HCT116 (cell line): ENCODE measurements around the gene EDN2.

Experiments used
- CTCF ChIP-seq, 3 experiments: fragments of 200-600 bp in 1 of 3; sonication (generic) in 1 of 3; IDR thresholded peaks in 2 of 3; conservative IDR thresholded peaks in 1 of 3; 2 replicates each; pipeline ENCODE4 v1.5.1; 2012 to 2017; ENCODE audit warnings: low read depth in 2 of 3, low read length in 2 of 3, antibody characterized with exemption in 1 of 3, borderline replicate concordance in 1 of 3, control low read depth in 1 of 3, mild to moderate bottlenecking in 1 of 3, mixed read lengths in 1 of 3, mixed run types in 1 of 3, moderate library complexity in 1 of 3; ENCODE audit not compliant: insufficient read depth in 1 of 3
- FOSL1 ChIP-seq: IDR thresholded peaks from 2 replicates; pipeline ENCODE4 v1.6.1; 2012; ENCODE audit warnings: low read depth
- MAX ChIP-seq: IDR thresholded peaks from 2 replicates; pipeline ENCODE4 v1.6.1; 2012
- POLR2AphosphoS5 ChIP-seq: IDR thresholded peaks from 2 replicates; pipeline ENCODE4 v1.6.1; 2011; ENCODE audit warnings: mild to moderate bottlenecking, low read depth, low read length, moderate library complexity
- SP1 ChIP-seq: IDR thresholded peaks from 2 replicates; pipeline ENCODE4 v1.6.1; 2012; ENCODE audit warnings: low read depth
- ZNF274 ChIP-seq: fragments of 200-500 bp; sonication (Bioruptor generic); IDR thresholded peaks from 2 replicates; pipeline ENCODE4 v1.6.1; 2014; ENCODE audit warnings: mild to moderate bottlenecking, low read depth, low read length, inconsistent platforms

GRCh38 chr1:41508290-41508689, 23.8 kb upstream of the EDN2 start:
- TF ChIP-seq CTCF (IDR thresholded peaks at IDR 0.05 in 2 of 3, conservative IDR thresholded peaks at IDR 0.05 in 1 of 3; ENCODE audit: borderline replicate concordance in 1 of 3, insufficient read depth in 1 of 3, low read depth in 2 of 3, low read length in 2 of 3) (no peak), FOSL1 (no peak), SP1 (no peak), POLR2AphosphoS5 (no peak), MAX (no peak), ZNF274 (no peak)
